GM21526 (cell line): ENCODE data around the gene KRTAP1-1.
"Not testable (repeated sequence)": the region's sequence is repeated elsewhere in the genome, so short reads cannot be mapped to it uniquely, and the experiment has no call there.

ENCODE experiments used
- ATAC-seq: cut with Tn5 transposase; IDR thresholded peaks from one replicate; pipeline ENCODE4 v1.9.1; 2021; ENCODE audit warnings: moderate library complexity; ENCODE audit not compliant: unreplicated experiment, low FRiP score

Gene KRTAP1-1

GRCh38 chr17:41013181-41013580 lies 28.1 kb downstream of the KRTAP1-1 start:
- ATAC-seq, result no peak

- no peak for ATAC-seq
Observed at GRCh38 chr17:41012326-41013120, 28.7 kb downstream of the KRTAP1-1 start.

- no peak for ATAC-seq
Observed at GRCh38 chr17:41010441-41010840, 30.8 kb downstream of the KRTAP1-1 start.

DNA sequence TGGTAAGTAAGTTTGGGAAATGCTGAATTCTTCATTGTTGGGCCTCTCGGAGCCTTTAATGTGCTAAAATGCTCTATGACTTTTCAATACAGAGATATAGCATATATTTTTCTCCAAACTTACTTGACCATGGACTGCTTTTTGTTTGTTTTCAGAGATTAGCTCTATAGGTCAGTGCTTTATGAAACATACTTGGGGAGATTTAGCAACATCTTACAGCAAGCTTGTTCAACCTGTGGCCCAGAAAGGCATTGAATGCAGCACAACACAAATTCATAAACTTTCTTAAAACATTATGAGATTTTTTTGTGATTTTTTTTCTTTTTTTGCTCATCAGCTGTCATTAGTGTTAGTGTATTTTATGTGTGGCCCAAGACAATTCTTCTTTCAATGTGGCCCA lies 31.3 kb downstream of the KRTAP1-1 start:
- no peak for ATAC-seq

GRCh38 chr17:41009301-41009760 lies 31.9 kb downstream of the KRTAP1-1 start:
- ATAC-seq, result no peak

- no peak for ATAC-seq
Observed at GRCh38 chr17:41008811-41009210, 32.4 kb downstream of the KRTAP1-1 start, which contains the start of gene KRTAP3-1. KRTAP3-1 (minus strand) TSS chr17:41009128; CDS start chr17:41009074, 54 bp downstream.

GRCh38 chr17:41004397-41004796 lies 36.9 kb downstream of the KRTAP1-1 start:
- no peak for ATAC-seq

GRCh38 chr17:41003926-41004325 lies 37.3 kb downstream of the KRTAP1-1 start:
- ATAC-seq, result no peak

DNA sequence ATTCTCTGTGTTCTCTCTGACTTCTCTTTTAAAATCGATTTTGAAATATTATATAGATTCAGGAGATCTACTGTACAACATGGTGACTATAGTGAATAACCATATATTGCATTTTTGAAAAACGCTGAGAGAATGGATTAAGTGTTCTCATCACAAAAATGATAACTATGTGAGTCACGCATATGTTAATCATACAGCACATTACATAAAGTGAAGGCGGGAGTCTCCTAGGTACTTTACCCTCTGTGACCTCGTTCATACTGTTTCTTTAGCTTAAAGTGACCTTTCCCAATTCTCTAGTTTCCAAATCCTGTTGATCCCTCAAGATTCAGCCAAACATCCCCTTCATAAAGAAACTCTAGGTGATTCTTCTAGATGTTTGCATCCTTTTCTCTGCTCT lies 38.4 kb downstream of the KRTAP1-1 start:
- ATAC-seq, result no peak

GRCh38 chr17:41001795-41002194 lies 39.5 kb downstream of the KRTAP1-1 start:
- ATAC-seq, result no peak

- not testable (repeated sequence) for ATAC-seq
Observed at GRCh38 chr17:40999563-40999962, 41.7 kb downstream of the KRTAP1-1 start, which contains the start of gene KRTAP3-2. KRTAP3-2 (minus strand) TSS chr17:40999906; CDS start chr17:40999853, 53 bp downstream.

GRCh38 chr17:40997361-40997760 lies 43.9 kb downstream of the KRTAP1-1 start:
- no peak for ATAC-seq

DNA sequence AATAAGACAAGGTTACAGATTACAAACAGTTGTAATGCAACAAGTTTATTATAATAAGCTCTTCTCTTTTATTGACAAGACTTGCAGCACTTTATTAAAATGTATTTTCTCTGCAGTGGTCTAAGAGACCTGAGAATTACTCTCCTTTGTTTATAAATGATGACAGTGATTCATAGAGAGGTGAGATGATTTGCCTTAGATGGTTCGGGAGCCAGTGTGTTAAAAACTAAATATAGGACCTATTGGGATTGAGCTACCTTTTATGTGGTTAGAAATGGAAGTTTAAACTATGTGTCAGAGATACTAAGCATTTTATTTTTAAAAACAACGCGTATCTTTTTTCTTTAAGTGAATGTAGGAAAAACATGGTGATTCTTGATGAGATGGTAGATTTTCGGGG lies 44.4 kb downstream of the KRTAP1-1 start:
- no peak for ATAC-seq

- no peak for ATAC-seq
Observed at GRCh38 chr17:40995116-40995515, 46.1 kb downstream of the KRTAP1-1 start.

DNA sequence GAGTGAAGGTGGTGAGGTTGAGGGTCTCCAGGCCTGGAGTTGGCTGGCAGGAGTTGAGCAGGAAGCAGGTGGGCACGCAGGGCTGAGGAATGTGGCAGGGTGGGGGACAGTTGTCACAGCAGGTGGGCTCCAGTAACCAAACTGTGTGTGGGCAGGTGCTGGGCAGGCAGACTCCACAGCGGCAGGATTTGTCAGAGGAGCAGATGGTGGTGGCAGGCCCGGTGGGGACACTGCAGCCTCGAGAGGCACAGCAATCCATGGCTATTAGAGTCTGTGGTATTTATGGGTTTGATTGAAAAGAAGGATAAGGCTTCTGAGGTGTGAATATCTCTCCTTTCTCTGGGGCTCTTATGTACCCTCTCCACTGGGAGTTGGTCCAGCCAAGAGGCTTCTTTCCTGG lies 47.4 kb downstream of the KRTAP1-1 start, which contains the start of gene KRTAP3-3:
TSS of gene KRTAP3-3 (minus strand) at position 326 of the 400 bp plus-strand sequence. CDS start at position 259, 67 bp downstream.
- no peak for ATAC-seq

- no peak for ATAC-seq
Observed at GRCh38 chr17:40993084-40993483, 48.2 kb downstream of the KRTAP1-1 start.

- ATAC-seq, result no peak
Observed at GRCh38 chr17:40992666-40993065, 48.6 kb downstream of the KRTAP1-1 start.
